H1 (cell line): Measurements from ENCODE around the gene HMGXB3. TPM values are rescaled to one million over a fixed set of nuclear protein-coding genes. Genes with fewer than 3 reads are reported as not detected.
A peak's percentile ranks its signal among the peaks of the same experiment; 100 is the strongest.

Experiments used
- ASH2L ChIP-seq: fragments of 200-600, 300-600 bp; sonication (generic); IDR thresholded peaks from one replicate; pipeline ENCODE4 v1.7.1; 2017; ENCODE audit warnings: low read length
- ATF2 ChIP-seq: IDR thresholded peaks from 2 replicates; pipeline ENCODE4 v1.6.1; 2012; ENCODE audit warnings: low read length, inconsistent platforms
- ATF3 ChIP-seq: IDR thresholded peaks from 2 replicates; pipeline ENCODE4 v1.6.1; 2011; ENCODE audit warnings: low read depth, mild to moderate bottlenecking, low read length; ENCODE audit not compliant: insufficient read depth
- BACH1 ChIP-seq: IDR thresholded peaks from 2 replicates; pipeline ENCODE4 v1.6.1; 2012; ENCODE audit warnings: low read length, improper control_type of control experiment
- CBX8 ChIP-seq: fragments of 300-800, 300-1000 bp; sonication (generic); IDR thresholded peaks from 2 replicates; pipeline ENCODE4 v1.7.1; 2016; ENCODE audit warnings: low read depth, low read length, borderline replicate concordance
- CEBPB ChIP-seq: IDR thresholded peaks from 2 replicates; pipeline ENCODE4 v1.6.1; 2012; ENCODE audit warnings: low read depth, low read length
- CREB1 ChIP-seq: IDR thresholded peaks from 2 replicates; pipeline ENCODE4 v1.6.1; 2012; ENCODE audit warnings: inconsistent platforms
- CTBP2 ChIP-seq: IDR thresholded peaks from 2 replicates; pipeline ENCODE4 v1.7.0; 2011; ENCODE audit warnings: borderline replicate concordance, mild to moderate bottlenecking, moderate library complexity, mixed read lengths, low read length; ENCODE audit not compliant: insufficient read depth, insufficient read length
- E2F6 ChIP-seq: IDR thresholded peaks from 2 replicates; pipeline ENCODE4 v1.6.1; 2012; ENCODE audit warnings: inconsistent platforms
- EP300 ChIP-seq, 2 experiments: IDR thresholded peaks; 1 replicate in 1 of 2; 2 replicates in 1 of 2; pipeline ENCODE4 v1.6.1; 2011 to 2012; ENCODE audit warnings: low read depth in 2 of 2, low read length in 2 of 2, mild to moderate bottlenecking in 2 of 2, borderline replicate concordance in 1 of 2, inconsistent platforms in 1 of 2, moderate library complexity in 1 of 2
- GTF2F1 ChIP-seq: IDR thresholded peaks from 2 replicates; pipeline ENCODE4 v1.6.1; 2012; ENCODE audit warnings: low read depth, low read length, improper control_type of control experiment, borderline replicate concordance
- HDAC6 ChIP-seq: IDR thresholded peaks from one replicate; pipeline ENCODE4 v1.7.1; 2012; ENCODE audit warnings: low read depth, mild to moderate bottlenecking, inconsistent platforms, low read length, moderate library complexity
- MAFK ChIP-seq: IDR thresholded peaks from 2 replicates; pipeline ENCODE4 v1.6.1; 2012; ENCODE audit warnings: low read depth, mild to moderate bottlenecking, improper control_type of control experiment, low read length
- MAX ChIP-seq: IDR thresholded peaks from 2 replicates; pipeline ENCODE4 v1.6.1; 2012; ENCODE audit warnings: inconsistent platforms
- NRF1 ChIP-seq: IDR thresholded peaks from 2 replicates; pipeline ENCODE4 v1.6.1; 2011; ENCODE audit warnings: mild to moderate bottlenecking, low read depth, low read length, improper control_type of control experiment
- RFX5 ChIP-seq: IDR thresholded peaks from 2 replicates; pipeline ENCODE4 v1.6.1; 2011; ENCODE audit warnings: low read depth, low read length, improper control_type of control experiment, borderline replicate concordance
- SP4 ChIP-seq: IDR thresholded peaks from 2 replicates; pipeline ENCODE4 v1.6.1; 2012; ENCODE audit warnings: low read length, inconsistent platforms
- SUZ12 ChIP-seq: fragments of 200-600 bp; sonication (generic); IDR thresholded peaks from 2 replicates; pipeline ENCODE4 v1.6.1; 2012; ENCODE audit warnings: mild to moderate bottlenecking, inconsistent platforms, low read length, moderate library complexity, mixed read lengths
- TBP ChIP-seq: IDR thresholded peaks from 2 replicates; pipeline ENCODE4 v1.6.1; 2011; ENCODE audit warnings: low read depth, low read length, improper control_type of control experiment
- USF2 ChIP-seq: IDR thresholded peaks from 2 replicates; pipeline ENCODE4 v1.6.1; 2011; ENCODE audit warnings: low read length, improper control_type of control experiment
- polyA plus RNA-seq, 7 experiments: library from polyadenylated mRNA; depleted of rRNA in 3 of 7; stranded (reverse) in 5 of 7; unstranded in 2 of 7; fragments of >200 nt in 5 of 7; fragments of 200-250 nt in 2 of 7; gene quantifications; 1 replicate in 5 of 7; 2 replicates in 1 of 7; 4 replicates in 1 of 7; pipeline versions ENCODE4 v1.2.1 to v1.2.3, GENCODE V29; 2011 to 2013; ENCODE audit warnings: missing spikeins in 2 of 7, mixed read lengths in 2 of 7
- total RNA-seq: library from RNA; stranded (reverse); fragmentation: NEBNext Ultra II Directional; extraction: Animal tissue kit (Norgen Biotek cat#: 25700); gene quantifications from 2 replicates; pipeline ENCODE4 v1.2.1, GENCODE V29; 2021

Gene HMGXB3
- total and polyA plus RNA-seq, 2 of the 8 experiments (the other 6 are each of a cell fraction or from before 2014, with no cell fraction given) = 26.8 to 28.0 TPM

- TF ChIP-seq MAX (peak; percentile 79), RFX5 (no peak), USF2 (peak; percentile 86), CBX8 (no peak), E2F6 (peak; percentile 69), GTF2F1 (0 out of 2 replicates have a peak, but pooled peaks have one; percentile 29), SP4 (peak; percentile 75), EP300 (IDR thresholded peaks at IDR 0.05; ENCODE audit: borderline replicate concordance in 1 of 2, low read depth in 2 of 2, low read length in 2 of 2) (no peak; a peak in 1 of 3 replicates), SUZ12 (no peak), CREB1 (peak; percentile 95), CEBPB (no peak), ASH2L (peak; percentile 86), MAFK (no peak), CTBP2 (no peak), ATF3 (peak; percentile 80), NRF1 (peak; percentile 78), BACH1 (peak; percentile 99), ATF2 (no peak), HDAC6 (no peak), TBP (peak; percentile 77)
These were observed at the start of gene HMGXB3, which contains the start of gene TIGD6 (continued) for GRCh38 chr5:150000256-150000989.
